ENCODE data around the gene SOX1. TPM values are rescaled to one million over a fixed set of nuclear protein-coding genes. Genes with fewer than 3 reads are reported as not detected.

The SOX1 gene
- polyA plus RNA-seq, 3 donors: not detected

DNA sequence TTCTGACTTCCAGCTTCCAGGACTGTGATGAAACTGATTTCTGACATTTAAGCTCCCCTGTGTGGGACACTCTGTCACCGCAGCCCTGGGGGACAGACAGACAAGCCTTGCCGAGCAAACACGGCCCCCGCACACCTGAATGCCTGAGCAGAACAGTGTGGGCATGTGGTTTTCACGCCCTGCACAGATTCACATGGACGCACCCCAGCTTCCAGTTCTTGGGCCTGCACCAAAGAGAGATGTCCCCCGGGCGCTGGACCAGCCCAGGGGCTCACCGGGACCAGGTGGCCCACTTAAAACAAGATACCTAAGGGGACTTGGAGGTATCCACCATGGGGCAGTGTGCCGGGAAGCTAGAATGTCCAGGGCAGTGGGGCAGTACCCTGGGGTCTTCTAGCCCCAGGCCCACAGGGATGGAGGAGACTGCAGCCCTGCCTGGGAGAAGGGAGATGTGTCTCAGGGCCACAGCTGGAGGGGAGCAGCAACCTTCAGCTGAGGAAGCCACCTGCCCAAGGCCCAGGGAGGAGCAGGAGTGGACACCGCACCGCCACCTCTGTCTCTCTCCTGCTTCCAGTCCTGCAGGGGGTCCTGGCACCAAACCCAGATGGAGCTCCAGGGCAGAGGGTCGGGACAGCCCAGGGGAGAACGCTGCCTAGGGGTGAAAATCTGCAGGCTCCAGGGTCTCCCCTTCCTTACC, 50.5 kb downstream of the SOX1 start:
- 72 to 79% (median 78%) methylated on average over 14 of the region's 14 CpGs for WGBS, 3 donors
- H3K27ac ChIP-seq (ENCODE audit: low read depth, low read length): no peak overlapping the region

DNA sequence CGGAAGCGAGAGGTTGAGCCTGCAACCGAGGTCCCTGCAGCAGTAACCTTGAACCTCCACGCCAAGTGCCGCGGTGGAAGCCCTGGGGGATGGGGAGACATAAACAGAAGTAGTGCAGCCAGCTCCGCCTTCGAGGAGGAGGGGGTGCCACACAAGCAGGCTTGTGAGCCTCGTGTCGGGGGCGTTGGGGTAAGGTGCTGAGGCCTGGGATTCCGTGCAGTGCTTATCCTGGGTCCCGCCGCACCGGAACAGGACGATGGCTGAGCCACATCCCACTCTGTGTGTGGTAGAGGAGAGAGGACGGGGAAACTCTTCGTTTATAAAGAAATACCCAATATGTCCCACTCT, 51.0 kb downstream of the SOX1 start:
- 46 to 67% (median 64%) methylated on average over 18 of the region's 18 CpGs for WGBS, 3 donors
- H3K27ac ChIP-seq (ENCODE audit: low read depth, low read length): no peak overlapping the region

DNA sequence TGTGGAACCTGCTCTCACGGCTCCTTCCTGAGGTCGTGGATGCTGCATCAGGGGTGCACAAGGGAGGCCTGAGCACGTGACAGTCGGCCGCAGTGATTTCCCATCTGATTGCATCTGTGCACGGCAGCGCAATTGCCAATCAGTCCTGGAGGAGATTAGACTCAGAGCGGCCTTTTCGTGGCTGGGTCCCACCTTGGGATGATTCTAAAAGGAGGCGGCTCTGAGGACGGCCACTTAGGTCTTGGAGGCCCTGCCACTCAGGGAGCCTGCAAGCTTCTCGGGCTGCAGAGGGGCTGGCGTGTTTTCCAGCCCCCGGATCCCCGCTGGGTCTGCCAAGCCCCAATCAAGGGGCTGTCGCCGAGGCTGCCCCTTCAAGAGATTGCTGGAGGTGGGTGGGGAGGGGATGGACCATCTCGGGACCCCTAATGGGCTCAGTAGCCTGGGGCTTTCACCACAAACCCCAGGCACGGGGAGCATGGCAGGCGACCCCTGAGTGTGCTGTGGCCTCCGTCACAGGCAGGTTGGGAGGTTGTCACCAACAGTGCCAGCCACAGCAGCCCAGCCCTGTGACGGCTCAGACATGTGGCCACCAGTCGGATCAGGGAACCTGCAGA, 51.6 kb downstream of the SOX1 start:
- WGBS, 3 donors: 59 to 76% (median 70%) methylated on average over 23 of the region's 23 CpGs
- H3K27ac ChIP-seq (ENCODE audit: low read depth, low read length): no peak overlapping the region

DNA sequence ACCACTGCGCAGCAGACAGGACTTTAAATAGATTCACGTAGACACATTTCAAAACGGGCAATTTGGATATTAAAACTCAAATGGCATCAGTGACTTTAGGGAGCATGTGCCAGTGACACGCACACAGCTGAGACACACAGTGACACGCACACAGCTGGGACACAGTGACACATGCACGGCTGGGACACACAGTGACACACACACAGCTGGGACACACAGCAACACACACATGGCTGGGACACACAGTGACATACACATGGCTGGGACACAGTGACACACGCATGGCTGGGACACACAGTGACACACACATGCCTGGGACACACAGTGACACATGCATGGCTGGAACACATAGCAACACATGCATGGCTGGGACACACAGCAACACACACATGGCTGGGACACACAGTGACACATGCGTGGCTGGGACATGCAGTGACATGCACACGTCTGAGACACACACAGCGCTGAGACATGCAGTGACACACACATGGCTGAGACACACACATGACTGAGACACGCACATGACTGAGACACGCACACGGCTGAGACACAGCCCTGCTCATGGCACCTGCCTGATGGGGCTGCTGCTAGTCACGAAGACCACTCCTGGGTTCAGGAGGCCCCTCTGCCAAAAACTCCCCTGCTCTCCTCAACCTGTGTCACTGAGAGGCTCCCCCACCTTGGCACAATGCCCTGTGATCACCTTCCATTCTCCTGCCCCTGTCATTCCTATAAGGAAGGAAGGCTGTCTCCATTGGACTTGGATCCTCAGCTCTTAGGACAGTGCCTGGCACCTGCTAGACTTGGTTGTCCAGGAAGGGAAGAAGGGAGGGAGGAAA, 52.5 kb downstream of the SOX1 start:
- 77 to 93% (median 91%) methylated on average over 14 of the region's 14 CpGs for WGBS, 3 donors
- no peak overlapping the region for H3K27ac ChIP-seq (ENCODE audit: low read depth, low read length)

DNA sequence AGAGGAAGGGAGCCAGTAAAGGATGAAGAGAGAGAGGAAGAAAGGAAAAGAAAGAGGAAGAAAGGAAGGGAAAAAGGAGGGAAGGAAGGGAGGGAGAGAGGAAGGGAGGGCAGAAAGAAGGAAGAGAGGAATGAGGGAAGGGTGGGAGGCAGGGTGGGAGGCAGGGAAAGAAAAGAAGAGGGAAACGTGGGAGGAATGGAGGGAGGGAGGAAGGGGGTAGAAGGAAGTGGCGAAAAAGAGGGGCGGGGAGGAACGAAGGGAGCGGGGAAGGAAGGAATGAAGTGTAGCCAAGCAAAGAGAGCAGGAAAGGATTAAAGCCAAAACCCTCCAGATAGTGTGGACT, 53.1 kb downstream of the SOX1 start:
- H3K27ac ChIP-seq (ENCODE audit: low read depth, low read length): no peak overlapping the region
- WGBS, 3 donors: 36 to 48% (median 41%) methylated on average over 5 of the region's 5 CpGs

Data from adipose tissue (tissue), 3 donors.